Upper lobe of left lung (tissue), 6 donors: Measurements from ENCODE around the gene TSPAN10. TPM values are rescaled to one million over a fixed set of nuclear protein-coding genes. Genes with fewer than 3 reads are reported as not detected.
A peak's percentile ranks its signal among the peaks of the same experiment; 100 is the strongest.

Source experiments
- ATAC-seq, 2 donors: fragments of 200-7000 bp; cut with Tn5 transposase; one replicate each; pipeline ENCODE4 v1.9.1; 2022; ENCODE audit warnings: mild to moderate bottlenecking in 2 of 2, moderate library complexity in 2 of 2; ENCODE audit not compliant: low FRiP score in 2 of 2
- DNase-seq, 2 donors: peaks; one replicate each; pipeline ENCODE4 v3.0.0-alpha.2; 2019 to 2020
- H3K27ac ChIP-seq, 4 donors: fragments of 200-600 bp; sonication (generic); one replicate each; pipeline ENCODE4 v1.5.1; 2016 to 2019
- H3K27me3 ChIP-seq, 4 donors: fragments of 200-600 bp; sonication (generic); one replicate each; pipeline ENCODE4 v1.5.1; 2017 to 2019
- H3K36me3 ChIP-seq, 4 donors: fragments of 200-600 bp; sonication (generic); one replicate each; pipeline ENCODE4 v1.5.1; 2016 to 2019
- H3K4me1 ChIP-seq, 4 donors: fragments of 200-600 bp; sonication (generic); one replicate each; pipeline ENCODE4 v1.5.1; 2018 to 2019
- H3K4me3 ChIP-seq, 4 donors: fragments of 200-600 bp; sonication (generic); one replicate each; pipeline ENCODE4 v1.5.1; 2017 to 2019; ENCODE audit warnings: mild to moderate bottlenecking in 2 of 4, moderate library complexity in 1 of 4
- H3K9me3 ChIP-seq, 4 donors: fragments of 200-600 bp; sonication (generic); one replicate each; pipeline ENCODE4 v1.5.1; 2018 to 2019
- EP300 ChIP-seq, 4 donors: sonication (generic); formaldehyde crosslinking; IDR thresholded peaks; one replicate each; pipeline ENCODE4 v1.5.1; 2017; ENCODE audit warnings: antibody characterized with exemption in 4 of 4, control low read depth in 2 of 4
- POLR2A ChIP-seq, 4 donors: fragments of 450-650 bp; IDR thresholded peaks; one replicate each; pipeline ENCODE4 v1.5.1; 2016 to 2017; ENCODE audit warnings: antibody characterized with exemption in 4 of 4, mild to moderate bottlenecking in 2 of 4
- POLR2AphosphoS5 ChIP-seq, 2 donors: sonication (generic); formaldehyde crosslinking; IDR thresholded peaks; one replicate each; pipeline ENCODE4 v1.5.1; 2017; ENCODE audit warnings: antibody characterized with exemption in 2 of 2
- WGBS, 2 donors: methylation state at CpG; one replicate each; pipeline ENCODE4 v1.1.5; 2017 to 2018; 5-methylcytosine and 5-hydroxymethylcytosine counted together
- total RNA-seq, 6 donors: library from RNA; depleted of rRNA in 4 of 6; stranded (reverse); fragments of >200 nt in 4 of 6; gene quantifications; one replicate each; pipeline versions ENCODE4 v1.1.0 to v1.2.1, GENCODE V29; 2016 to 2021
- TF ChIP-seq, protein P1 (sequence below), 6 experiments: fragments of 450-650 bp in 4 of 6; fragments of 200-600 bp in 2 of 6; sonication (generic) in 2 of 6; IDR thresholded peaks; one replicate each; pipeline ENCODE4 v1.5.1; 2016 to 2019; ENCODE audit warnings: antibody characterized with exemption in 6 of 6
- donor health status: DM: no; HTN: no; CAD: no; lungs with moderate emphysema.
- donor health status: DM: no; HTN: yes; CAD: no; lungs with severe emphysema.

The TSPAN10 gene
- total RNA-seq, 6 donors from 2014 or later = 0.61 to 2.8 (median 1.0) TPM

DNA sequence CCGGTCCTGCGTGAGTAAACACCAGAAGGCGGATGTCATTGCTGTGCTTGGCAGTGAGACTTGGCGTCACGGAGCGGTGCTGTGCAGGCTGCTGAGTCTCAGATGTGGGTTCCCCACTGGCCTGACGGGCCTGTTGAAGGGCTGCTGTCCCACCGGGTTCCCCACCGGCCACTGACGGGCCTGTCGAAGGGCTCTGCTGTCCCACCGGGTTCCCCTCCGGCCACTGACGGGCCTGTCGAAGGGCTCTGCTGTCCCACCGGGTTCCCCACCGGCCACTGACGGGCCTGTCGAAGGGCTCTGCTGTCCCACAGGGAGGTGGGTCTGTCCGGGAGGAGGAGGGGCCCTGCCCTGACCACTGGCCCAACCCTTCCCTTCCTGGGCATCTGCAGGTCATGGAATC, 49.6 kb downstream of the TSPAN10 start:
- no peak for TF ChIP-seq EP300 (IDR thresholded peaks at IDR 0.05)
- no peak for TF ChIP-seq POLR2AphosphoS5 (IDR thresholded peaks at IDR 0.05)
- TF ChIP-seq, protein P1, sequence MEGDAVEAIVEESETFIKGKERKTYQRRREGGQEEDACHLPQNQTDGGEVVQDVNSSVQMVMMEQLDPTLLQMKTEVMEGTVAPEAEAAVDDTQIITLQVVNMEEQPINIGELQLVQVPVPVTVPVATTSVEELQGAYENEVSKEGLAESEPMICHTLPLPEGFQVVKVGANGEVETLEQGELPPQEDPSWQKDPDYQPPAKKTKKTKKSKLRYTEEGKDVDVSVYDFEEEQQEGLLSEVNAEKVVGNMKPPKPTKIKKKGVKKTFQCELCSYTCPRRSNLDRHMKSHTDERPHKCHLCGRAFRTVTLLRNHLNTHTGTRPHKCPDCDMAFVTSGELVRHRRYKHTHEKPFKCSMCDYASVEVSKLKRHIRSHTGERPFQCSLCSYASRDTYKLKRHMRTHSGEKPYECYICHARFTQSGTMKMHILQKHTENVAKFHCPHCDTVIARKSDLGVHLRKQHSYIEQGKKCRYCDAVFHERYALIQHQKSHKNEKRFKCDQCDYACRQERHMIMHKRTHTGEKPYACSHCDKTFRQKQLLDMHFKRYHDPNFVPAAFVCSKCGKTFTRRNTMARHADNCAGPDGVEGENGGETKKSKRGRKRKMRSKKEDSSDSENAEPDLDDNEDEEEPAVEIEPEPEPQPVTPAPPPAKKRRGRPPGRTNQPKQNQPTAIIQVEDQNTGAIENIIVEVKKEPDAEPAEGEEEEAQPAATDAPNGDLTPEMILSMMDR (IDR thresholded peaks at IDR 0.05) = no peak
- TF ChIP-seq POLR2A (IDR thresholded peaks at IDR 0.05) = no peak
- WGBS, 2 donors = 90 to 94% methylated on average over 9 to 18 of the region's 20 CpGs
- Histone ChIP-seq H3K4me3 (no peak overlapping the region), H3K4me1 (peaks cover 22 to 38% (median 28%) of the 10 kb centered on the region in 4 donors), H3K9me3 (no peaks in the 10 kb centered on the region), H3K36me3 (peaks cover 23 to 67% (median 59%) of the 10 kb centered on the region in 4 donors), H3K27me3 (no peaks in the 10 kb centered on the region), H3K27ac (no peak overlapping the region)
- DNase-seq = peak in 1 of 2 donors; percentile 58
- no peak for ATAC-seq

DNA sequence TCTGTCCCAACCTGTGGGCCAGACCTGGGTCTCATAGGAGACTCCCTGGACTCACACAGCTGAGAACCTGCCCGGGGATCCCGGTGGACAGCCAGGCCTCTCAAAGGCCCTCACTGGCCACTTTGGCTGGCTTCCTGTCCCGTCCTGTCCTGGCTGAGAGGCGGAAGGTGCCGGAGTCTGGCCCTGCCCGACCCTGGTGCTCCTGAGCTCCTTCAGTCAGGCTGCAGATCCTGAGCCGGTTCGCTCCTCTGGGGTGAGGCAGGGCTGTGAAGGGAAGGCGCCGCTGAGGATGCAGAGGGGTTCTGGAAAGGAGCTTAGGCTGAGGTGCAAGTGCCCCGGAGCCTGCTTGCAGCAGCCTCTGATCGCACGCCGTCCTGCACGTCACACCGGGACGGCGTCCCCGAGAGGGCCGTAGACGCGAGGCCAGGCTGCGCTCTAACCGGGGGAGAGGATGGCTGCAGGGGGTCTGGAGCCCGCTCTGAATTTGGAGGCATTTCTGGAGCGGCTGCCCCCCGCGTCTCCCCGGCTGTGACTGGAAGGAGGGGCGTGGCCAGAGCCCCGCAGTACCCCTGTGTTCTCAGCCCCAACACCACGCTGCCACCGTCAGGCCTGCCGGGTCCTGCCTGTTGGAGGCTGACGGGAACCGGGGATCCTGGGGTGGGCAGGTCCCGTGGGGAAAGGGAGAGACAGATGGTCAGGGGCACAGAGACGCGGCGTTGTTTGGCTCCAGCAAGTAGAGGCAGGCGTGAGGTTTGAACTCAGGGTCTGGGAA, 51.0 kb downstream of the TSPAN10 start:
- no peak for TF ChIP-seq POLR2AphosphoS5 (IDR thresholded peaks at IDR 0.05)
- no peak for TF ChIP-seq POLR2A (IDR thresholded peaks at IDR 0.05)
- no peak for TF ChIP-seq EP300 (IDR thresholded peaks at IDR 0.05)
- TF ChIP-seq, protein P1 (IDR thresholded peaks at IDR 0.05) = no peak
- DNase-seq = peak in 1 of 2 donors; percentile 67
- no peaks in the 10 kb centered on the region for H3K27me3 ChIP-seq
- no peak overlapping the region for H3K27ac ChIP-seq
- WGBS, 2 donors = 94% methylated on average over 35 to 38 of the region's 41 CpGs
- H3K4me3 ChIP-seq = no peak overlapping the region
- H3K9me3 ChIP-seq = no peaks in the 10 kb centered on the region
- ATAC-seq = no peak
- H3K4me1 ChIP-seq = peaks cover 15 to 25% (median 19%) of the 10 kb centered on the region in 4 donors
- peaks cover 31 to 77% (median 72%) of the 10 kb centered on the region in 4 donors for H3K36me3 ChIP-seq

DNA sequence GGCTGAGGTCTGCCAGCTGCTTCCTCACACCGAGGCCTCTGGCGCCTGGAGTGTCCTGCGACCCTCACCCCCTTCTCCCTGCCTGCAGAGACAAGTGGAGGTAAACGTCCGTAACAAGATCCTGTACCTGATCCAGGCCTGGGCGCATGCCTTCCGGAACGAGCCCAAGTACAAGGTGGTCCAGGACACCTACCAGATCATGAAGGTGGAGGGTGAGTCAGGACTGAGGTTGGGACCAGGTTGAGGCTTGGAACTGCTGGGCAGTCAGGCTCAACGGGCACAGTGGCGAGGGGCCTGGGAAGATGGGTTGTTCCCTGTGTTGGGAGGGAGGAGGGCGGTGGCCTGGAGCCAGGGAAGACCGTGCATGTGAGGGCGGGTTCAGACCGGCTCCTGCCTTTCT, 51.6 kb downstream of the TSPAN10 start:
- WGBS, 2 donors = 92% methylated on average over 11 to 14 of the region's 14 CpGs

DNA sequence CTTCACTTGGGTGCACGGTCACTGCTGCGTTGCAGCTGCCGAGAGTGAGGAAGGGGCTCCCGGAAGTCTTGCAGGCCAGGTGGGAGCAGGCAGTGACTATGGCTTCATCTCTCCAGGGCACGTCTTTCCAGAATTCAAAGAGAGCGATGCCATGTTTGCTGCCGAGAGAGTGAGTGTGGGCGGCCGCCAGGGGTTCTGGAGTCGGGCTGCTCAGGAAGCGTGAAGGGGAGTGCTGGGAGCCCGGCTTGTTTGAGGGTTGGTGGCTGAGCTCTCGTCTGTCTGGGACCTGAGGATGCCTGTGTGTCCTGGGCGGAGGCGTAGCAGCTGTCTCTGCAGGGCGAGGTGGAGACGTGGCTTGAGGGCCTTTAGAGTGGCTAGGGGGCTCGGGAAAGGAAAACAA, 53.1 kb downstream of the TSPAN10 start:
- H3K36me3 ChIP-seq = peaks cover 48 to 98% (median 93%) of the 10 kb centered on the region in 4 donors
- no peaks in the 10 kb centered on the region for H3K9me3 ChIP-seq
- peaks cover 7 to 14% (median 11%) of the 10 kb centered on the region in 4 donors for H3K4me1 ChIP-seq
- ATAC-seq (no peak), DNase-seq (no peak)
- no peaks in the 10 kb centered on the region for H3K27me3 ChIP-seq
- WGBS, 2 donors = 90 to 94% methylated on average over 15 to 17 of the region's 18 CpGs
- no peak overlapping the region for H3K27ac ChIP-seq
- TF ChIP-seq, protein P1 (IDR thresholded peaks at IDR 0.05) = no peak
- no peak for TF ChIP-seq EP300 (IDR thresholded peaks at IDR 0.05)
- TF ChIP-seq POLR2A (IDR thresholded peaks at IDR 0.05) = no peak
- TF ChIP-seq POLR2AphosphoS5 (IDR thresholded peaks at IDR 0.05) = no peak
- H3K4me3 ChIP-seq = no peak overlapping the region

More for the DNA sequence above, 51.6 kb downstream of the TSPAN10 start:
- Histone ChIP-seq H3K36me3 (peaks cover 36 to 83% (median 79%) of the 10 kb centered on the region in 4 donors), H3K4me3 (no peak overlapping the region), H3K9me3 (no peaks in the 10 kb centered on the region), H3K27me3 (no peaks in the 10 kb centered on the region), H3K27ac (no peak overlapping the region), H3K4me1 (peaks cover 14 to 22% (median 19%) of the 10 kb centered on the region in 4 donors)
- TF ChIP-seq POLR2AphosphoS5 (IDR thresholded peaks at IDR 0.05) = no peak
- TF ChIP-seq, protein P1 (IDR thresholded peaks at IDR 0.05) = no peak
- TF ChIP-seq POLR2A (IDR thresholded peaks at IDR 0.05) = no peak
- TF ChIP-seq EP300 (IDR thresholded peaks at IDR 0.05) = no peak
- DNase-seq (no peak), ATAC-seq (no peak)
